HCT116 (cell line): ENCODE measurements around the gene PLPPR3. TPM values are rescaled to one million over a fixed set of nuclear protein-coding genes. Genes with fewer than 3 reads are reported as not detected.

ENCODE experiments used
- ATAC-seq: fragments of 200-7000 bp; cut with Tn5 transposase; 2 replicates; pipeline ENCODE4 v1.9.1; 2020; ENCODE audit warnings: mild to moderate bottlenecking, moderate library complexity
- BruUV-seq: library from RNA; stranded (reverse); fragments of 400-500 nt; replicated peaks from 2 replicates; lab custom pipeline; 2021; lab: Mats Ljungman, UMichigan
- CTCF ChIA-PET: fragments of 300-600 bp; sonication (Branson Sonifier 250); formaldehyde crosslinking; loops from one replicate; lab custom pipeline; 2021; ENCODE audit warnings: antibody characterized with exemption; lab: Charles Lee
- POLR2A ChIA-PET: fragments of 300-600, 350-600 bp; sonication (Branson Sonifier 250); formaldehyde crosslinking; loops from one replicate; lab custom pipeline; 2021; ENCODE audit warnings: antibody characterized with exemption; lab: Charles Lee
- RAD21 ChIA-PET, 2 experiments: fragments of 300-600 bp; sonication (Branson Sonifier 250); formaldehyde crosslinking; loops; one replicate each; lab custom pipeline; 2023; ENCODE audit warnings: low total read pairs in 2 of 2; ENCODE audit not compliant: uncharacterized antibody in 2 of 2, unreplicated experiment in 2 of 2, low non-redundant PET in 1 of 2; lab: Charles Lee
- DNase-seq: peaks from one replicate; pipeline ENCODE4 v3.0.0-alpha.2; 2010; ENCODE audit warnings: low read depth, low spot score
- H2AFZ ChIP-seq: fragments of 200-600 bp; shearing (Covaris generic), sonication (generic); 2 replicates; pipeline ENCODE4 v1.6.1; 2017; ENCODE audit warnings: low read depth, mixed run types, mixed read lengths, antibody characterized with exemption, low read length; ENCODE audit not compliant: poor library complexity, severe bottlenecking
- H3K27ac ChIP-seq: 2 replicates; pipeline ENCODE4 v1.5.1; 2012; ENCODE audit warnings: low read depth, low read length
- H3K27me3 ChIP-seq: fragments of 200-600 bp; sonication (generic); 2 replicates; pipeline ENCODE4 v1.6.1; 2016; ENCODE audit warnings: mixed run types, low read length, mixed read lengths; ENCODE audit not compliant: insufficient read depth
- H3K36me3 ChIP-seq, 2 experiments: fragments of 200-500 bp in 1 of 2; fragments of 200-600 bp in 1 of 2; sonication (Bioruptor generic) in 1 of 2; sonication (generic) in 1 of 2; 2 replicates each; pipeline versions ENCODE4 v1.5.1 to v1.6.1; 2014 to 2016; ENCODE audit warnings: low read length in 2 of 2, inconsistent platforms in 1 of 2, mixed read lengths in 1 of 2, mixed run types in 1 of 2; ENCODE audit not compliant: insufficient read depth in 2 of 2, control insufficient read depth in 1 of 2
- H3K4me1 ChIP-seq, 2 experiments: fragments of 200-600 bp in 1 of 2; sonication (generic) in 1 of 2; 2 replicates each; pipeline versions ENCODE4 v1.5.1 to v1.6.1; 2012 to 2017; ENCODE audit warnings: low read length in 2 of 2, inconsistent platforms in 1 of 2, mild to moderate bottlenecking in 1 of 2, mixed read lengths in 1 of 2, mixed run types in 1 of 2, moderate library complexity in 1 of 2; ENCODE audit not compliant: insufficient read depth in 2 of 2, control insufficient read depth in 1 of 2
- H3K4me2 ChIP-seq: fragments of 200-600 bp; sonication (generic); 2 replicates; pipeline ENCODE4 v1.6.1; 2017; ENCODE audit warnings: mixed run types, low read length, mixed read lengths
- H3K4me3 ChIP-seq, 2 experiments: fragments of 200-600 bp in 1 of 2; sonication (generic) in 1 of 2; replicated peaks in 1 of 2; 2 replicates each; pipeline ENCODE4 v1.5.1; 2011 to 2016; ENCODE audit warnings: low read length in 2 of 2, control low read depth in 1 of 2, low read depth in 1 of 2, mild to moderate bottlenecking in 1 of 2, mixed read lengths in 1 of 2, mixed run types in 1 of 2
- H3K79me2 ChIP-seq: fragments of 200-600 bp; sonication (generic); 2 replicates; pipeline ENCODE4 v1.6.1; 2017; ENCODE audit warnings: mild to moderate bottlenecking, mixed run types, low read length, moderate library complexity, mixed read lengths; ENCODE audit not compliant: insufficient read depth
- H3K9ac ChIP-seq: fragments of 200-600 bp; sonication (generic); 2 replicates; pipeline ENCODE4 v1.6.1; 2016; ENCODE audit warnings: low read length, mixed read lengths
- H3K9me2 ChIP-seq: fragments of 200-600 bp; sonication (generic), shearing (Covaris generic); 2 replicates; pipeline ENCODE4 v1.6.1; 2017; ENCODE audit warnings: mixed run types, mild to moderate bottlenecking, moderate library complexity; ENCODE audit not compliant: insufficient read depth
- H3K9me3 ChIP-seq, 2 experiments: fragments of 200-500 bp in 1 of 2; fragments of 200-600 bp in 1 of 2; sonication (Bioruptor generic) in 1 of 2; sonication (generic) in 1 of 2; 2 replicates each; pipeline ENCODE4 v1.6.1; 2014 to 2017; ENCODE audit warnings: low read length in 2 of 2, mixed read lengths in 2 of 2, inconsistent platforms in 1 of 2, low read depth in 1 of 2, mild to moderate bottlenecking in 1 of 2, mixed run types in 1 of 2, moderate library complexity in 1 of 2; ENCODE audit not compliant: control insufficient read depth in 1 of 2, insufficient read depth in 1 of 2
- H4K20me1 ChIP-seq: fragments of 200-600 bp; sonication (generic), shearing (Covaris generic); 2 replicates; pipeline ENCODE4 v1.6.1; 2017; ENCODE audit warnings: mixed run types, mild to moderate bottlenecking, moderate library complexity; ENCODE audit not compliant: insufficient read depth
- CBX3 ChIP-seq: IDR thresholded peaks from 2 replicates; pipeline ENCODE4 v1.6.1; 2012; ENCODE audit warnings: low read depth
- CEBPB ChIP-seq: IDR thresholded peaks from 2 replicates; pipeline ENCODE4 v1.6.1; 2012; ENCODE audit warnings: low read depth
- EGR1 ChIP-seq: IDR thresholded peaks from 2 replicates; pipeline ENCODE4 v1.6.1; 2012; ENCODE audit warnings: low read depth
- ELF1 ChIP-seq: IDR thresholded peaks from 2 replicates; pipeline ENCODE4 v1.6.1; 2012; ENCODE audit warnings: low read depth, borderline replicate concordance
- EZH2phosphoT487 ChIP-seq: fragments of 200-600 bp; IDR thresholded peaks from 2 replicates; pipeline ENCODE4 v1.6.1; 2018; ENCODE audit warnings: antibody characterized with exemption, borderline replicate concordance
- FOSL1 ChIP-seq: IDR thresholded peaks from 2 replicates; pipeline ENCODE4 v1.6.1; 2012; ENCODE audit warnings: low read depth
- JUND ChIP-seq: IDR thresholded peaks from 2 replicates; pipeline ENCODE4 v1.6.1; 2012
- POLR2A ChIP-seq: IDR thresholded peaks from 2 replicates; pipeline ENCODE4 v1.7.0; 2011; ENCODE audit warnings: borderline replicate concordance; ENCODE audit not compliant: insufficient read depth, insufficient read length; ENCODE audit errors: extremely low read depth
- POLR2AphosphoS5 ChIP-seq: IDR thresholded peaks from 2 replicates; pipeline ENCODE4 v1.6.1; 2011; ENCODE audit warnings: mild to moderate bottlenecking, low read depth, low read length, moderate library complexity
- RAD21 ChIP-seq: IDR thresholded peaks from 2 replicates; pipeline ENCODE4 v1.6.1; 2012; ENCODE audit warnings: low read depth, mild to moderate bottlenecking
- SIN3A ChIP-seq: IDR thresholded peaks from 2 replicates; pipeline ENCODE4 v1.6.1; 2012; ENCODE audit warnings: low read depth
- SP1 ChIP-seq: IDR thresholded peaks from 2 replicates; pipeline ENCODE4 v1.6.1; 2012; ENCODE audit warnings: low read depth
- SRF ChIP-seq: IDR thresholded peaks from 2 replicates; pipeline ENCODE4 v1.6.1; 2012; ENCODE audit warnings: low read depth
- YY1 ChIP-seq: IDR thresholded peaks from 2 replicates; pipeline ENCODE4 v1.6.1; 2011; ENCODE audit warnings: low read length, low read depth, moderate library complexity, mild to moderate bottlenecking; ENCODE audit not compliant: insufficient replicate concordance; ENCODE audit errors: extremely low read depth
- ZFX ChIP-seq: fragments of 450-650 bp; IDR thresholded peaks from 2 replicates; pipeline ENCODE4 v1.6.1; 2017
- ZNF274 ChIP-seq: fragments of 200-500 bp; sonication (Bioruptor generic); IDR thresholded peaks from 2 replicates; pipeline ENCODE4 v1.6.1; 2014; ENCODE audit warnings: mild to moderate bottlenecking, low read depth, low read length, inconsistent platforms
- intact Hi-C: fragments of 100-400 bp; cut with micrococcal nuclease; formaldehyde crosslinking; loops from 2 replicates; pipeline ENCODE4 v1.10.0; 2022
- total RNA-seq: library from RNA; stranded (reverse); gene quantifications from one replicate; pipeline ENCODE4 v1.2.1, GENCODE V29; 2021; ENCODE audit not compliant: unreplicated experiment
- TF ChIP-seq, protein P1 (sequence below): IDR thresholded peaks from 2 replicates; pipeline ENCODE4 v1.6.1; 2011; ENCODE audit warnings: mild to moderate bottlenecking, low read length, moderate library complexity; ENCODE audit not compliant: insufficient replicate concordance; ENCODE audit errors: extremely low read depth
- TF ChIP-seq, protein P2 (sequence below): IDR thresholded peaks from 2 replicates; pipeline ENCODE4 v1.6.1; 2012
- TF ChIP-seq, protein P3 (sequence below), 3 experiments: fragments of 200-600 bp in 1 of 3; sonication (generic) in 1 of 3; IDR thresholded peaks in 2 of 3; conservative IDR thresholded peaks in 1 of 3; 2 replicates each; pipeline ENCODE4 v1.5.1; 2012 to 2017; ENCODE audit warnings: low read depth in 2 of 3, low read length in 2 of 3, antibody characterized with exemption in 1 of 3, borderline replicate concordance in 1 of 3, control low read depth in 1 of 3, mild to moderate bottlenecking in 1 of 3, mixed read lengths in 1 of 3, mixed run types in 1 of 3, moderate library complexity in 1 of 3; ENCODE audit not compliant: insufficient read depth in 1 of 3
- TF ChIP-seq, protein P4 (sequence below): IDR thresholded peaks from 2 replicates; pipeline ENCODE4 v1.6.1; 2012

The PLPPR3 gene
- total RNA-seq, 1 experiment from 2014 or later, result 0.27 TPM

DNA sequence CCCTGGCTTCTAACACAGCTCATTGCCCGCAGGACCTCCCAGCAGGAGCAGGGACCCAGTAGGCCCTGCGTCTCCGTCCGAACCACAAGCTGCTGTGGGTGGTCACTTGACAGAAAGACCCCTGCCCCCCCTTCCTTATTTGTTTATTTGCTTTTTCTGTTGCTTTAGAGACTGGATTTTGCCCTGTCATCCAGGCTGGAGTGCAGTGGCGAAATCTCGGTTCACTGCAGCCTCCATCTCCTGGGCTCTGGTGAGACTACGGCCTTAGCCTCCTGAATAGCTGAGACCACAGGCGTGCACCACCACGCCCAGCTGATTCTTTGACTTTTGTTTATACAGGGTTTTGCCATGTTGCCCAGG is 32.1 kb downstream of the PLPPR3 start:
- intact Hi-C loops, result loop anchor here (10.0 kb wide), 1 partner anchor 455 kb away; the partner anchor contains the start of genes ATP5F1D and MIDN
- ChIA-PET POLR2A (no interaction called here), CTCF (no interaction called here), RAD21 (no interaction called here)
- DNase-seq, result no peak
- Histone ChIP-seq H3K9ac (no peak overlapping the region), H3K4me3 (no peak overlapping the region), H3K4me2 (no peak overlapping the region), H3K27me3 (no peaks in the 10 kb centered on the region), H2AFZ (no peak overlapping the region), H3K27ac (no peak overlapping the region), H3K9me3 (no peaks in the 10 kb centered on the region), H3K36me3 (no peaks in the 10 kb centered on the region), H4K20me1 (no peaks in the 10 kb centered on the region), H3K4me1 (peaks cover 3% of the 10 kb centered on the region in 2 experiments), H3K9me2 (no peaks in the 10 kb centered on the region), H3K79me2 (no peaks in the 10 kb centered on the region)
- no TSS peak for BruUV-seq
- TF ChIP-seq RAD21 (no peak), FOSL1 (no peak), CBX3 (no peak), YY1 (no peak), POLR2A (no peak), POLR2AphosphoS5 (no peak), ELF1 (no peak), SIN3A (no peak), ZFX (no peak), JUND (no peak), EZH2phosphoT487 (no peak), CEBPB (no peak), SP1 (no peak), ZNF274 (no peak), EGR1 (no peak), SRF (no peak)
- TF ChIP-seq, protein P1, sequence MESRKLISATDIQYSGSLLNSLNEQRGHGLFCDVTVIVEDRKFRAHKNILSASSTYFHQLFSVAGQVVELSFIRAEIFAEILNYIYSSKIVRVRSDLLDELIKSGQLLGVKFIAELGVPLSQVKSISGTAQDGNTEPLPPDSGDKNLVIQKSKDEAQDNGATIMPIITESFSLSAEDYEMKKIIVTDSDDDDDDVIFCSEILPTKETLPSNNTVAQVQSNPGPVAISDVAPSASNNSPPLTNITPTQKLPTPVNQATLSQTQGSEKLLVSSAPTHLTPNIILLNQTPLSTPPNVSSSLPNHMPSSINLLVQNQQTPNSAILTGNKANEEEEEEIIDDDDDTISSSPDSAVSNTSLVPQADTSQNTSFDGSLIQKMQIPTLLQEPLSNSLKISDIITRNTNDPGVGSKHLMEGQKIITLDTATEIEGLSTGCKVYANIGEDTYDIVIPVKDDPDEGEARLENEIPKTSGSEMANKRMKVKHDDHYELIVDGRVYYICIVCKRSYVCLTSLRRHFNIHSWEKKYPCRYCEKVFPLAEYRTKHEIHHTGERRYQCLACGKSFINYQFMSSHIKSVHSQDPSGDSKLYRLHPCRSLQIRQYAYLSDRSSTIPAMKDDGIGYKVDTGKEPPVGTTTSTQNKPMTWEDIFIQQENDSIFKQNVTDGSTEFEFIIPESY, result no peak
- TF ChIP-seq, protein P2, sequence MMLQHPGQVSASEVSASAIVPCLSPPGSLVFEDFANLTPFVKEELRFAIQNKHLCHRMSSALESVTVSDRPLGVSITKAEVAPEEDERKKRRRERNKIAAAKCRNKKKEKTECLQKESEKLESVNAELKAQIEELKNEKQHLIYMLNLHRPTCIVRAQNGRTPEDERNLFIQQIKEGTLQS, result no peak
- TF ChIP-seq, protein P3, sequence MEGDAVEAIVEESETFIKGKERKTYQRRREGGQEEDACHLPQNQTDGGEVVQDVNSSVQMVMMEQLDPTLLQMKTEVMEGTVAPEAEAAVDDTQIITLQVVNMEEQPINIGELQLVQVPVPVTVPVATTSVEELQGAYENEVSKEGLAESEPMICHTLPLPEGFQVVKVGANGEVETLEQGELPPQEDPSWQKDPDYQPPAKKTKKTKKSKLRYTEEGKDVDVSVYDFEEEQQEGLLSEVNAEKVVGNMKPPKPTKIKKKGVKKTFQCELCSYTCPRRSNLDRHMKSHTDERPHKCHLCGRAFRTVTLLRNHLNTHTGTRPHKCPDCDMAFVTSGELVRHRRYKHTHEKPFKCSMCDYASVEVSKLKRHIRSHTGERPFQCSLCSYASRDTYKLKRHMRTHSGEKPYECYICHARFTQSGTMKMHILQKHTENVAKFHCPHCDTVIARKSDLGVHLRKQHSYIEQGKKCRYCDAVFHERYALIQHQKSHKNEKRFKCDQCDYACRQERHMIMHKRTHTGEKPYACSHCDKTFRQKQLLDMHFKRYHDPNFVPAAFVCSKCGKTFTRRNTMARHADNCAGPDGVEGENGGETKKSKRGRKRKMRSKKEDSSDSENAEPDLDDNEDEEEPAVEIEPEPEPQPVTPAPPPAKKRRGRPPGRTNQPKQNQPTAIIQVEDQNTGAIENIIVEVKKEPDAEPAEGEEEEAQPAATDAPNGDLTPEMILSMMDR (IDR thresholded peaks at IDR 0.05 in 2 of 3, conservative IDR thresholded peaks at IDR 0.05 in 1 of 3; ENCODE audit: borderline replicate concordance in 1 of 3, insufficient read depth in 1 of 3, low read depth in 2 of 3, low read length in 2 of 3), result no peak
- TF ChIP-seq, protein P4, sequence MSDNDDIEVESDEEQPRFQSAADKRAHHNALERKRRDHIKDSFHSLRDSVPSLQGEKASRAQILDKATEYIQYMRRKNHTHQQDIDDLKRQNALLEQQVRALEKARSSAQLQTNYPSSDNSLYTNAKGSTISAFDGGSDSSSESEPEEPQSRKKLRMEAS, result no peak
- no peak for ATAC-seq
